GM23338 (cell line): ENCODE data around the gene NRSN2. TPM values are rescaled to one million over a fixed set of nuclear protein-coding genes. Genes with fewer than 3 reads are reported as not detected.

Experiments used
- ATAC-seq: fragments of 200-7000 bp; cut with Tn5 transposase; 3 replicates; pipeline ENCODE4 v1.9.1; 2020
- DNase-seq: peaks from one replicate; pipeline ENCODE4 v3.0.0-alpha.2; 2015; ENCODE audit warnings: low spot score
- H2AFZ ChIP-seq: fragments of 200-600 bp; sonication (generic); 2 replicates; pipeline ENCODE4 v1.8.0; 2016; ENCODE audit warnings: antibody characterized with exemption, mild to moderate bottlenecking, moderate library complexity
- H3F3A ChIP-seq: fragments of 200-600 bp; sonication (generic); replicated peaks from 2 replicates; pipeline ENCODE4 v1.8.0; 2017; ENCODE audit warnings: antibody characterized with exemption, mixed run types, low read depth
- H3K27ac ChIP-seq: fragments of 200-600 bp; sonication (generic); 2 replicates; pipeline ENCODE4 v1.6.1; 2016; ENCODE audit warnings: low read depth
- H3K27me3 ChIP-seq: fragments of 200-600 bp; sonication (generic); 2 replicates; pipeline ENCODE4 v1.8.0; 2016; ENCODE audit warnings: mild to moderate bottlenecking, mixed run types, moderate library complexity; ENCODE audit not compliant: insufficient read depth
- H3K36me3 ChIP-seq: fragments of 200-600 bp; sonication (generic); 2 replicates; pipeline ENCODE4 v1.8.0; 2016; ENCODE audit warnings: mild to moderate bottlenecking; ENCODE audit not compliant: insufficient read depth
- H3K4me1 ChIP-seq: fragments of 200-600 bp; sonication (generic); 2 replicates; pipeline ENCODE4 v1.8.0; 2016; ENCODE audit warnings: mild to moderate bottlenecking, moderate library complexity; ENCODE audit not compliant: insufficient read depth
- H3K4me2 ChIP-seq: fragments of 200-600 bp; sonication (generic); 2 replicates; pipeline ENCODE4 v1.7.1; 2017; ENCODE audit warnings: mixed run types
- H3K4me3 ChIP-seq: fragments of 200-600 bp; sonication (generic); 2 replicates; pipeline ENCODE4 v1.6.1; 2016; ENCODE audit warnings: mixed run types
- H3K79me2 ChIP-seq: fragments of 200-600 bp; sonication (generic); replicated peaks from 2 replicates; pipeline ENCODE4 v1.8.0; 2017; ENCODE audit warnings: mild to moderate bottlenecking; ENCODE audit not compliant: insufficient read depth
- H3K9me2 ChIP-seq: fragments of 200-600 bp; sonication (generic); 2 replicates; pipeline ENCODE4 v1.8.0; 2017; ENCODE audit not compliant: insufficient read depth
- H4K20me1 ChIP-seq: fragments of 200-600 bp; sonication (generic); replicated peaks from 2 replicates; pipeline ENCODE4 v1.8.0; 2017; ENCODE audit warnings: mild to moderate bottlenecking; ENCODE audit not compliant: insufficient read depth
- H3K27ac Mint-ChIP-seq: 2 replicates; pipeline ENCODE4 v1.8.0; 2020; ENCODE audit warnings: inconsistent platforms, mild to moderate bottlenecking, moderate library complexity, mixed read lengths
- H3K27me3 Mint-ChIP-seq: 3 replicates; pipeline ENCODE4 v1.8.0; 2022; ENCODE audit warnings: low read depth, mild to moderate bottlenecking, moderate library complexity, mixed read lengths, inconsistent platforms; ENCODE audit not compliant: insufficient read depth, poor library complexity
- H3K36me3 Mint-ChIP-seq: 3 replicates; pipeline ENCODE4 v1.8.0; 2021; ENCODE audit warnings: low read depth, mild to moderate bottlenecking, inconsistent platforms, moderate library complexity, mixed read lengths
- H3K4me1 Mint-ChIP-seq: 3 replicates; pipeline ENCODE4 v1.8.0; 2020; ENCODE audit warnings: mild to moderate bottlenecking, inconsistent platforms, mixed read lengths
- H3K4me3 Mint-ChIP-seq: 3 replicates; pipeline ENCODE4 v1.8.0; 2021; ENCODE audit warnings: moderate library complexity, mild to moderate bottlenecking, inconsistent platforms, mixed read lengths
- H3K9me3 Mint-ChIP-seq: 3 replicates; pipeline ENCODE4 v1.8.0; 2020; ENCODE audit warnings: moderate library complexity, mild to moderate bottlenecking, inconsistent platforms, mixed read lengths
- CREB1 ChIP-seq: fragments of 250-450 bp; sonication (Bioruptor Pico); IDR thresholded peaks from 2 replicates; pipeline ENCODE4 v1.5.0; 2020; ENCODE audit warnings: low read depth, mild to moderate bottlenecking, moderate library complexity
- ETS1 ChIP-seq: IDR thresholded peaks from 2 replicates; pipeline ENCODE4 v1.6.1; 2016; ENCODE audit warnings: antibody characterized with exemption
- EZH2 ChIP-seq: fragments of 200-600 bp; sonication (generic); IDR thresholded peaks from one replicate; pipeline ENCODE4 v1.8.0; 2017; ENCODE audit warnings: antibody characterized with exemption, mild to moderate bottlenecking, low read depth; ENCODE audit not compliant: unreplicated experiment
- EZH2phosphoT487 ChIP-seq: fragments of 200-600 bp; sonication (generic); IDR thresholded peaks from one replicate; pipeline ENCODE4 v1.8.1; 2018; ENCODE audit warnings: antibody characterized with exemption; ENCODE audit not compliant: unreplicated experiment
- JUNB ChIP-seq: IDR thresholded peaks from one replicate; pipeline ENCODE4 v1.6.1; 2016; ENCODE audit warnings: antibody characterized with exemption; ENCODE audit not compliant: unreplicated experiment
- NANOG ChIP-seq: IDR thresholded peaks from 2 replicates; pipeline ENCODE4 v1.6.1; 2016; ENCODE audit warnings: antibody characterized with exemption, borderline replicate concordance
- POLR2AphosphoS5 ChIP-seq: IDR thresholded peaks from 2 replicates; pipeline ENCODE4 v1.6.1; 2016; ENCODE audit warnings: antibody characterized with exemption, low read depth
- REST ChIP-seq: IDR thresholded peaks from one replicate; pipeline ENCODE4 v1.6.1; 2018; ENCODE audit warnings: antibody characterized with exemption; ENCODE audit not compliant: unreplicated experiment
- STAT1 ChIP-seq: IDR thresholded peaks from one replicate; pipeline ENCODE4 v1.6.1; 2016; ENCODE audit warnings: antibody characterized with exemption; ENCODE audit not compliant: unreplicated experiment
- ZNF114 ChIP-seq: fragments of 250-450 bp; sonication (Bioruptor Pico); IDR thresholded peaks from 2 replicates; pipeline ENCODE4 v1.5.0; 2020; ENCODE audit warnings: mild to moderate bottlenecking, moderate library complexity
- ZNF331 ChIP-seq: fragments of 250-450 bp; sonication (Bioruptor Pico); IDR thresholded peaks from 2 replicates; pipeline ENCODE4 v1.5.0; 2020; ENCODE audit warnings: low read depth, mild to moderate bottlenecking, moderate library complexity
- ZNF462 ChIP-seq: fragments of 250-450 bp; sonication (Bioruptor Pico); IDR thresholded peaks from 2 replicates; pipeline ENCODE4 v1.5.0; 2020; ENCODE audit warnings: mild to moderate bottlenecking, moderate library complexity
- polyA plus RNA-seq: library from polyadenylated mRNA; unstranded; fragments of >200 nt; fragmentation: Nextera tagmentation; extraction: Ambion mirVana; gene quantifications from 2 replicates; pipeline ENCODE4 v1.2.1, GENCODE V29; 2016
- total RNA-seq: library from RNA; depleted of rRNA; stranded (reverse); fragments of >200 nt; shearing (Covaris generic); gene quantifications from 2 replicates; pipeline ENCODE4 v1.2.3, GENCODE V29; 2014
- TF ChIP-seq, protein P1 (sequence below), 2 experiments: fragments of 200-600 bp in 1 of 2; sonication (generic) in 1 of 2; conservative IDR thresholded peaks; 2 replicates each; pipeline versions ENCODE4 v1.5.1 to v1.6.1; 2016 to 2017; ENCODE audit warnings: antibody characterized with exemption in 2 of 2, low read depth in 2 of 2, mild to moderate bottlenecking in 2 of 2, moderate library complexity in 1 of 2

The NRSN2 gene
- total and polyA plus RNA-seq, 2 experiments from 2014 or later, result 14.4 to 17.9 TPM

- H3F3A ChIP-seq, result 0 out of 2 replicates have a peak, but pooled peaks cover 13% of the 10 kb centered on the region
- Mint-ChIP-seq H3K27me3 (peaks cover 21% of the 10 kb centered on the region), H3K27ac (peak overlapping the region; percentile 47; the same call in 1 of the 2 replicates), H3K36me3 (no peaks in the 10 kb centered on the region), H3K4me1 (peaks cover 16% of the 10 kb centered on the region), H3K9me3 (no peaks in the 10 kb centered on the region; the same call in 2 of the 3 replicates), H3K4me3 (no peak overlapping the region)
- TF ChIP-seq ZNF462 (no peak), CREB1 (CRISPR knock-in tag) (no peak), STAT1 (no peak), ZNF114 (CRISPR knock-in tag) (no peak), JUNB (no peak), ETS1 (no peak), EZH2phosphoT487 (no peak), NANOG (no peak), ZNF331 (no peak), REST (no peak), POLR2AphosphoS5 (no peak), EZH2 (no peak)
- TF ChIP-seq, protein P1, sequence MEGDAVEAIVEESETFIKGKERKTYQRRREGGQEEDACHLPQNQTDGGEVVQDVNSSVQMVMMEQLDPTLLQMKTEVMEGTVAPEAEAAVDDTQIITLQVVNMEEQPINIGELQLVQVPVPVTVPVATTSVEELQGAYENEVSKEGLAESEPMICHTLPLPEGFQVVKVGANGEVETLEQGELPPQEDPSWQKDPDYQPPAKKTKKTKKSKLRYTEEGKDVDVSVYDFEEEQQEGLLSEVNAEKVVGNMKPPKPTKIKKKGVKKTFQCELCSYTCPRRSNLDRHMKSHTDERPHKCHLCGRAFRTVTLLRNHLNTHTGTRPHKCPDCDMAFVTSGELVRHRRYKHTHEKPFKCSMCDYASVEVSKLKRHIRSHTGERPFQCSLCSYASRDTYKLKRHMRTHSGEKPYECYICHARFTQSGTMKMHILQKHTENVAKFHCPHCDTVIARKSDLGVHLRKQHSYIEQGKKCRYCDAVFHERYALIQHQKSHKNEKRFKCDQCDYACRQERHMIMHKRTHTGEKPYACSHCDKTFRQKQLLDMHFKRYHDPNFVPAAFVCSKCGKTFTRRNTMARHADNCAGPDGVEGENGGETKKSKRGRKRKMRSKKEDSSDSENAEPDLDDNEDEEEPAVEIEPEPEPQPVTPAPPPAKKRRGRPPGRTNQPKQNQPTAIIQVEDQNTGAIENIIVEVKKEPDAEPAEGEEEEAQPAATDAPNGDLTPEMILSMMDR (conservative IDR thresholded peaks at IDR 0.05; ENCODE audit: low read depth in 2 of 2), result no peak
- no peak for DNase-seq
- ATAC-seq, result no peak
- H3K4me2 ChIP-seq, result no peak overlapping the region
- no peaks in the 10 kb centered on the region for H3K27me3 ChIP-seq
- H3K4me3 ChIP-seq, result no peak overlapping the region
- no peaks in the 10 kb centered on the region for H3K9me2 ChIP-seq
- H3K79me2 ChIP-seq, result no peaks in the 10 kb centered on the region
- peaks cover 13% of the 10 kb centered on the region for H3K4me1 ChIP-seq
- H4K20me1 ChIP-seq, result no peaks in the 10 kb centered on the region
- no peaks in the 10 kb centered on the region for H3K36me3 ChIP-seq
- H3K27ac ChIP-seq, result no peak overlapping the region
- no peak overlapping the region for H2AFZ ChIP-seq
Measured at GRCh38 chr20:363319-364078, 16.6 kb downstream of the NRSN2 start.
